Measurements from ENCODE around the gene FIS1.
A peak's percentile ranks its signal among the peaks of the same experiment; 100 is the strongest.
"Not testable (repeated sequence)": the region's sequence is repeated elsewhere in the genome, so short reads cannot be mapped to it uniquely, and the experiment has no call there.

FIS1 gene

DNA sequence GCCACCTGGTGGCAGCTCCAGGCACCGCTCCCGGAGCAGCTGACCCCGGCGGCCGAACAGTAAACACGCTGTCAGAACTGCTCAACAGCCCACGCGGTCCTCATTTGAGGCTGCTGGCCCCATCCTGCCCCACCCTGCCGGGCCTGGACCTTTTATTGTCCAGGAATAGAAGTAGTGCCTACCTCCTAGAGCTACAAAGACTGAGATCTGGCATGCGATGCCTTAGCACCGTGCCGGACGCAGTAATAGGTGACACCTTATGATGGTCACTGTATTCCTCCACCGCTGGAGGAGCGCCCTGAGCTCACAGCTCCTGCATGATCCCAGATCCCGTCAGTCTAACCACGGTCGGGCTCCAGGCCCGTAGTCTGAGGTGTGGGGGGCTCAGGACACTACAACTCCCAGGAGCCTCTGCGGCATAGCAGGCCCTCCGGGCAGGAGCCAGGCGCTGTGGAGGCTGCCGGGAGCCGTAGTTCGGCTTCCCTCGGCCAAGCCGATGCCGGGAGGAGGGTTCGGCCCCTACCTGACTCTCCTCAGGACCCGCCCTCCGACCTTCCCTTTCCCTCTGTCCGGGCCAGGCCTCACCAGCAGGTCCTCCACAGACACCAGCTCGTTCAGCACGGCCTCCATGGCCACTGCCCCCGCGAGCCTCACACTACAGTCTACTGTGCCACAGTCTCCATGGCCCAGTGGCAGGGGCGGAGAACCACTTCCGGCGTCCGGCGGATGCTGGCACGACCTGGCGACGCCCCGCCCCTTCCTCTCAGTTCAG is at the start of gene FIS1:
Gene FIS1 (minus strand): TSS at position 707 of the 772 bp plus-strand sequence. CDS start 77 bp downstream, at position 630.
- peak; percentile 90 for DNase-seq (ENCODE audit: low spot score)

- no peak for DNase-seq (ENCODE audit: low spot score)
Observed at GRCh38 chr7:101294039-101294831, 49.4 kb upstream of the FIS1 start.

DNA sequence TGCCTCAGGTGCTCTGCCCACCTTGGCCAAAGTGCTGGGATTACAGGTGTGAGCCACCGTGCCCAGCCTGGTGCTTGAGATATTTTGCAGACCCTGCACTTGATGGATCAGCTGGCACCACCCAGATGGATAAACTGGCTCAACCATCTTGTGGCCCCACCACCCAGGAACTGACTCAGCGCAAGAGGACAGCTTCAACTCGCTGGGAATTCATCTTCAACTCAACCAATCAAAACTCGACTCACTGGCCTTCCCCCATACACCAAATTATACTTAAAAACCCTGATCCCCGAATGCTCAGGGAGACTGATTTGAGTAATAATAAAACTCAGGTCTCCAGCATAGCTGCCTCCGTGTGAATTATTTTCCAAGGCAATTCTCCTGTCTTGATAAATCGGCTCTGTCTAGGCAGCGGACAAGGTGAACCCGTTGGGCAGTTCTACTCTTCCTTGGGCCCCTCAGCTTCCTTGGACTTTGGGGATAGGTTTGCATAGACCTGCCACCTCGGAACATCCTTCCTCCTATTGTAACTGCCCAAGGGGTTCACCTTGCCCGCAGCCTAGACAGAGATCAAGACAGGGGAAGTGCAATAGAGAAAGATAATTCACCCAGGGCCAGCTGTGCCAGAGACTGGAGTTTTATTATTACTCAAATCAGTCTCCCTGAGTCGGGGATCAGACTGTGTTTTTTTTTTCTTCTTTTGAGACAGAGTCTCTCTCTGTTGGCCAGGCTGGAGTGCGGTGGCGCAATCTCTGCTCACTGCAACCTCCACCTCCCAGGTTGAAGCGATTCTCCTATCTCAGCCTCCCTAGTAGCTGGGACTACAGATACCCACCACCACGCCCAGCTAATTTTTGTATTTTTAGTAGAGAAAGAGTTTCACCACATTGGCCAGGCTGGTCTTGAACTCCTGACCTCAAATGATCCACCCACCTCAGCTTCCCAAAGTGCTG is 48.5 kb upstream of the FIS1 start:
- not testable (repeated sequence) for DNase-seq (ENCODE audit: low spot score)

DNA sequence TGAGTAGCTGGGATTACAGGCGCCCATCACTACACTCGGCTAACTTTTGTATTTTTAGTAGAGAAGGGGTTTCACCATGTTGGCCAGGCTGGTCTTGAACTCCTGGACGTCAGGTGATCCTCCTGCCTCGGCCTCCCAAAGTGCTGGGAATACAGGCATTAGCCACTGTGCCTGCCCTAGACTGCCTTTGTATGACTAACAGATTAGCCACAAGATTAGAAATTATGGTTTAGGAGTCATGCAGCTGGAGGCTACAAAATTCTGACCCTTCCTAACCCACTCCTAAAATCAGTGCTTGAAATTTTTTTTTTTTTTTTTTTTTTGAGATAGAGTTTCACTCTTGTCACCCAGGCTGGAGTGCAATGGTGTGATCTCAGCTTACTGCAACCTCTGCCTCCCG is 47.7 kb upstream of the FIS1 start:
- not testable (repeated sequence) for DNase-seq (ENCODE audit: low spot score)

- DNase-seq (ENCODE audit: low spot score): not testable (repeated sequence)
Observed at GRCh38 chr7:101290186-101291037, 45.5 kb upstream of the FIS1 start.

DNA sequence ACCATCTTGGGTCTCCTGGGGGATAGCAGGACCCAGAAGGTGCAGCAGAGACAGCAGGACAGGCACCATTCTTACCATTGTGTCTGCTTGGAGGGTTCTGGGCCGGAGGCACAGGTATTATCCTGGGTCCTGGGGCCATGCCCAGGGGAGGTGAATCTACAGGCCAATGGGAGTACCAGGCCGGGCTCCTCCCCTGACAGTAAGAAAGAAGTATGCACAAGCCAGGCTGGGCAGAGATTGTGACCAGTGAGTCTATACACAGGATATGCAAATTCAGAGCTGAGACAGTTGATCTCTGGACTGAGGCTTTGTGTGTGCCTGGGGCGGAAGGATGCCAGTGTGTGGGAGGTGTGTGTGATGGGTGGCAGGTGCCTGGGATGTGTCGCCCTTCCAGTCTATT is 44.8 kb upstream of the FIS1 start:
- not testable (repeated sequence) for DNase-seq (ENCODE audit: low spot score)

DNA sequence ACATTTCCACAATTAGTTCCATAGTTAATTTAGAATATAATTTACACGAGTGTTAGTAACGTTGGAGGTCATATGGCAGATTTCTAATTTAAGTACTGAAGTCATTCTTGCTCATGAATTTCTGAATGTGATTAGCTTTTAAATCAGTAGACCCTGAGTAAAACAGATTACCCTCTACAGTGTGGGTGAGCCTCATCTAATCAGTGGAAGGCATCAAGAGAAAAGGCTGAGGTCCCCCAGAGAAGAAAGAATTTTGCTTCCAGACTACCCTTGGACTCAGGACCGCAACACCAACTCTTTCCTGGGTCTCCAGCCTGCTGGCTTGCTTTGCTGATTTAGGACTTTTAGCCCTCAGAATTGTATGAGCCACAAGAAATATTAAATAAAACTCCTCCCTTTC is 43.6 kb upstream of the FIS1 start:
- no peak for DNase-seq (ENCODE audit: low spot score)

GRCh38 chr7:101287032-101287431 is 42.2 kb upstream of the FIS1 start:
- DNase-seq (ENCODE audit: low spot score): no peak

DNA sequence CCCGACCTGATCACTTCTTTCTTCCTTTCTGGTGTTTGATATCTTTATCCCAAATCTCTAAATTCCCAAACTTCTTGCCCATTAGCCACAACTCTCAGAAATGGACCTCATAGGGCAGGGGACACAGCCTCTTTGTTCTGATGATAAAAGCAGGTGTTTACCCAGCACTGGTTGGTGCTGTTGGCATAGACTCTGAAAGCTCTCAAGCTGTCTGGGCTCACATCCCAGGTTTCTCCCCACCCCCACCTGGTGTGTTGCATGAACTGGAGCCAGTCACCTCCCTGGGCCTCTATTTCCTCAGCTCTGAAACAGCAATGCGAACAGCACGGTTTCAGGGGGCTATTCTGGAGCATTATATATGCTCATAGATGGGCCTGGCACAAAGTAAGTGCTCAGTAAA is 41.0 kb upstream of the FIS1 start:
- DNase-seq (ENCODE audit: low spot score): not testable (repeated sequence)

GRCh38 chr7:101285171-101285570 is 40.3 kb upstream of the FIS1 start:
- no peak for DNase-seq (ENCODE audit: low spot score)

DNA sequence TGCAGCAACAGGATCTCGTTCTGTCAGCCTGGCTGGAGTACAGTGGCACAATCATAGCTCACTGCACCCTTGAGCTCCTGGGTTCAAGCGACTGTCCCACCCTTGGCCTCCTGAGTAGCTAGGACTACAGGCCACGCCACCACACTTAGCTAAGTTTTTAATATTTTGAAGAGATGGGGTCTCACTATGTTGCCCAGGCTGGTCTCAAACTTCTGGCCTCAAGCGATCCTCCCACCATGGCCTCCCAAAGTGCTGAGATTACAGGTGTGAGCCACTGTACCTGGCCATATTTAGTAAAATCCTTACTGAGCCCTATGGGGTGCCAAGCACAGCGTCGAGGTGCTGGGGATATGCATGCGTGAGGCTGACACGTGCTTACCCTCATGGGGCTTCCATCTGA is 36.0 kb upstream of the FIS1 start:
- DNase-seq (ENCODE audit: low spot score): not testable (repeated sequence)

DNA sequence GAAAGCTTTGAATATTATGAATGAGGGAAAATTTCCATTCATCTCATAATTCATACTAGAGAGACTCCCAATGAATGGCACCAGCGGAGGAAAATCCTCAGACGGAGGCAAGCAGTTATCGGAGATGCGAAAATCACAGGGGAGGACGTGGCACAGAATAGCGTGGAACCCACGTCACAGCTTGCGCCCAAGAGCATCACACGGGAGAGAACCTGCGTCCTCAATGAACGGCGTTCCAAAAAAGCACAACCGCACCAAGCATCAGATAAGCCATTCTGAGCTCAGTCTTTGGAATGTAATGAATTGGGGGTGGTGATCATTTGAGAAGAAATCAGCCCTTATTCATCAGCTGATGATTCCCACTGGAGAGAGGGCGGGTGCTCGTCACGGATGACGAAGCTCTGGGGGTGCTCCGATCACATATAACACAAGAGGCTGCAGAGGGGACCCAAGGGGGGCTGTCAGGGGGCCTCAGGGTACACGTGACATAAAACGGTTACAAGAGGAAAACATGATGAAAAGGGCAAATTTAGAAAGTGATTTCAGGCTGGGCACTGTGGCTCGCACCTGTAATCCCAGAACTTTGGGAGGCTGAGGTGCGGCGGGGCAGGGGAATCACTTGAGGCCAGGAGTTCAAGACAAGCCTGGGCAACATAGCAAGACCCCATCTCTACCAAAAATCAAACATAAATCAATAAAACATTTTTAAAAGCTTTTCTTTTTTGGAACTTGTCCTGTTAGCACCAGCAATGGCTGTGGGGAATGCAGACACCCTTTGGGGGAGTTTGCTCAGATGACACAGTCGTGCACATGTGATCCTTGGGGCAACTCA is 33.8 kb upstream of the FIS1 start:
- no peak for DNase-seq (ENCODE audit: low spot score)

GRCh38 chr7:101277155-101277554 is 32.3 kb upstream of the FIS1 start:
- DNase-seq (ENCODE audit: low spot score): no peak

GRCh38 chr7:101273206-101273605 is 28.3 kb upstream of the FIS1 start:
- no peak for DNase-seq (ENCODE audit: low spot score)

DNA sequence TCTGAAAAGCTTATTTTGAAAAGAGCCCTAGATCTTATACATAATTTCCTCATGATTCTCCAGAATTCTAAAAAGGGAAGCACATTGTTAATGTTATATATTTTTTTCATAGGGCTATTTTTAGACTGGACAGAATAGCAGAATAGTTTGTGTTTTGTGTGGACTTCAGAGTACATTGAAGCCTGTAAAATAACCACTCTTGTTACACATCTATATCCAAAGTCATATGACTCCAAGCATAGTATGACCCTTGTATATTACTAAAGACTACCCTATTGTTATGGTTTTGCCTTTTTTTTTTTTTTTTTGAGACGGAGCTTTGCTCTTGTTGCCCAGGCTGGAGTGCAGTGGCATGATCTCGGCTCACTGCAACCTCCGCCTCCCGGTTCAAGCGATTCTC is 26.1 kb upstream of the FIS1 start:
- no peak for DNase-seq (ENCODE audit: low spot score)

GRCh38 chr7:101269664-101270063 is 24.8 kb upstream of the FIS1 start:
- DNase-seq (ENCODE audit: low spot score): no peak

- DNase-seq (ENCODE audit: low spot score): no peak
Observed at GRCh38 chr7:101265622-101266516, 21.0 kb upstream of the FIS1 start.

DNA sequence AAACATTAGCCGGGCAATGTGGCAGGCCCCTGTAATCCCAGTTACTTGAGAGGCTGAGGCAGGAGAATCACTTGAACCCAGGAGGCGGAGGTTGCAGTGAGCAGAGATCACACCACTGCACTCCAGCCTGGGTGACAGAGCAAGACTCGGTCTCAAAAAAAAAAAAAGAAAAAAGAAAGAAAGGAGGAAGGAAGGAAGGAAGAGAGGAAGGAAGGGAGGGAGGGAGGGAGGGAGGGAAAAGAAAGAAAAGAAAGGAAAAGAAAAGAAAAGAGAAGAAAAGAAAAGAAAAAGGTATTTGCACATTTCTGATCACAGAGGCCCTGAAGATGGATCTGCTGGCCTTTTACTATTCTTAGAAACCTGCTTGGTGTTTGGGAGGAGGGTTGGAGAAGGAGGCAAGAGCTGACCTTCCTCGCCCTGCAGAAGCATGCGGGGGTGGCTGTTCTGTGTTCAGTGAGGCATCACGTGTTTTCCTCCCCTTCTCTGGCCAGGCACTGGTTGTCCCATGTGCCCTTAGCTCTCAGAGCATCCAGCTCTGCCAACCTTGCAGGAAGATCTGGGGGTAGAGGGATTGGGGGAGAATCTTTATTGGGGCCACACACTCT is 19.3 kb upstream of the FIS1 start:
- DNase-seq (ENCODE audit: low spot score): not testable (repeated sequence)

GRCh38 chr7:101258243-101258731 is 13.4 kb upstream of the FIS1 start:
- no peak for DNase-seq (ENCODE audit: low spot score)
